AG09309 (cell line): ENCODE results near the gene COL9A3.

Source experiments
- DNase-seq: peaks from one replicate; pipeline ENCODE4 v3.0.0-alpha.2; 2010; ENCODE audit warnings: low read depth
- H3K4me3 ChIP-seq: 2 replicates; pipeline ENCODE4 v1.5.1; 2011; ENCODE audit warnings: mild to moderate bottlenecking, low read depth, low read length, moderate library complexity; ENCODE audit not compliant: control insufficient read depth
- CTCF ChIP-seq: IDR thresholded peaks from 2 replicates; pipeline ENCODE4 v1.5.1; 2011; ENCODE audit warnings: mild to moderate bottlenecking, low read depth, low read length, inconsistent platforms; ENCODE audit not compliant: insufficient read depth, control insufficient read depth; ENCODE audit errors: missing control alignments

COL9A3 gene

GRCh38 chr20:62819494-62820174 lies 2.8 kb downstream of the COL9A3 start:
- no peak for TF ChIP-seq CTCF
- H3K4me3 ChIP-seq = no peak overlapping the region
- no peak for DNase-seq

- DNase-seq = no peak
- no peak for TF ChIP-seq CTCF
- H3K4me3 ChIP-seq = no peak overlapping the region
Measured at GRCh38 chr20:62820208-62820961, 3.5 kb downstream of the COL9A3 start.

- no peak for DNase-seq
- TF ChIP-seq CTCF = no peak
- no peak overlapping the region for H3K4me3 ChIP-seq
Measured at GRCh38 chr20:62820962-62821725, 4.3 kb downstream of the COL9A3 start.

- H3K4me3 ChIP-seq = no peak overlapping the region
- DNase-seq = no peak
- TF ChIP-seq CTCF = no peak
Measured at GRCh38 chr20:62821726-62822210, 4.9 kb downstream of the COL9A3 start.

GRCh38 chr20:62822239-62822787 lies 5.5 kb downstream of the COL9A3 start:
- TF ChIP-seq CTCF = no peak
- DNase-seq = no peak
- no peak overlapping the region for H3K4me3 ChIP-seq
